BJ (cell line): ENCODE data around the gene XPO1. TPM values are rescaled to one million over a fixed set of nuclear protein-coding genes. Genes with fewer than 3 reads are reported as not detected.

Experiments used
- CTCF ChIA-PET: fragments of 350-600 bp; formaldehyde crosslinking; extraction: SDS; loops from one replicate; lab custom pipeline; 2021; ENCODE audit warnings: antibody characterized with exemption, inconsistent platforms; lab: Yijun Ruan, JAX
- POLR2A ChIA-PET: fragments of 300-600 bp; sonication (Branson Sonifier 250); formaldehyde crosslinking; extraction: SDS; loops from one replicate; lab custom pipeline; 2021; ENCODE audit warnings: antibody characterized with exemption; lab: Charles Lee
- DNase-seq: peaks from one replicate; pipeline ENCODE4 v3.0.0-alpha.2; 2011; ENCODE audit warnings: low read depth
- H3K27me3 ChIP-seq: 2 replicates; pipeline ENCODE4 v1.6.0; 2011; ENCODE audit warnings: low read length; ENCODE audit not compliant: control insufficient read depth, insufficient read depth
- H3K36me3 ChIP-seq: 2 replicates; pipeline ENCODE4 v1.5.1; 2011; ENCODE audit warnings: low read length; ENCODE audit not compliant: control insufficient read depth, insufficient read depth
- H3K4me3 ChIP-seq: 2 replicates; pipeline ENCODE4 v1.5.1; 2011; ENCODE audit warnings: low read depth, mild to moderate bottlenecking, control low read depth, low read length
- polyA plus RNA-seq: library from polyadenylated mRNA; depleted of rRNA; stranded (reverse); fragments of >200 nt; gene quantifications from 2 replicates; pipeline ENCODE4 v1.2.3, GENCODE V29; 2011
- TF ChIP-seq, protein P1 (sequence below): IDR thresholded peaks from 2 replicates; pipeline ENCODE4 v1.5.1; 2011; ENCODE audit warnings: low read depth, mild to moderate bottlenecking, control low read depth, inconsistent platforms, low read length, moderate library complexity; ENCODE audit not compliant: insufficient read depth

The XPO1 gene
- polyA plus RNA-seq, 1 experiment: 39.1 TPM

DNA sequence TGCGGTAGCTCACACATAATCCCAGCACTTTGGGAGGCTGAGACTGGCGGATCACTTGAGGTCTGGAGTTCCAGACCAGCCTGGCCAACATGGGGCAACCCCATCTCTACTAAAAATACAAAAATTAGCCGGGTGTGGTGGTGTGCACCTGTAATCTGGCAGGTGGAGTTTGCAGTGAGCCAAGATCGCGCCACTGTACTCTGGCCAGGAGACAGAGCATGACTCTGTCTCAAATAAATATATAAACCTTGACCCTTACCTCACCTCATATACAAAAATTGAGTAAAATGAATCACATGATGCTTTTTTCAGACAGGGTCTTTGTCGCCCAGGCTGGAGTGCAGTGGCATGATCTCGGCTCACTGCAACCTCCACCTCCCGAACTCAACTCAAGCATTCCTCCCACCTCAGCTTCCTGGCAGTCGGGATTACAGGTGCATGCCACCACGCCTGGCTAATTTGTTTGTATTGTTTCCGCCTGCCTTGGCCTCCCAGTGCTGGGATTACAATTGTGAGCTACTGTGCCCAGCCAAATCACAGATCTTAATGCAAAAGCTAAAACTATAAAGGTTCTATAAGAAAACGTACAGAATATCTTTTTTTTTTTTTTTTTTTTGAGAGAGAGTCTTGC lies 25.3 kb downstream of the XPO1 start:
- peaks cover 7% of the 10 kb centered on the region for H3K36me3 ChIP-seq
- ChIA-PET POLR2A (interaction anchor here (0.5 kb wide), 1 partner anchor 24 kb away, joined by 3 read pairs; no protein-coding TSS in a partner anchor), CTCF (interaction anchor here (1.4 kb wide), 1 partner anchor 26 kb away, joined by 4 read pairs; the partner anchor contains the start of gene XPO1)
- no peak for DNase-seq
- H3K27me3 ChIP-seq: no peaks in the 10 kb centered on the region
- H3K4me3 ChIP-seq: no peak overlapping the region
- TF ChIP-seq, protein P1, sequence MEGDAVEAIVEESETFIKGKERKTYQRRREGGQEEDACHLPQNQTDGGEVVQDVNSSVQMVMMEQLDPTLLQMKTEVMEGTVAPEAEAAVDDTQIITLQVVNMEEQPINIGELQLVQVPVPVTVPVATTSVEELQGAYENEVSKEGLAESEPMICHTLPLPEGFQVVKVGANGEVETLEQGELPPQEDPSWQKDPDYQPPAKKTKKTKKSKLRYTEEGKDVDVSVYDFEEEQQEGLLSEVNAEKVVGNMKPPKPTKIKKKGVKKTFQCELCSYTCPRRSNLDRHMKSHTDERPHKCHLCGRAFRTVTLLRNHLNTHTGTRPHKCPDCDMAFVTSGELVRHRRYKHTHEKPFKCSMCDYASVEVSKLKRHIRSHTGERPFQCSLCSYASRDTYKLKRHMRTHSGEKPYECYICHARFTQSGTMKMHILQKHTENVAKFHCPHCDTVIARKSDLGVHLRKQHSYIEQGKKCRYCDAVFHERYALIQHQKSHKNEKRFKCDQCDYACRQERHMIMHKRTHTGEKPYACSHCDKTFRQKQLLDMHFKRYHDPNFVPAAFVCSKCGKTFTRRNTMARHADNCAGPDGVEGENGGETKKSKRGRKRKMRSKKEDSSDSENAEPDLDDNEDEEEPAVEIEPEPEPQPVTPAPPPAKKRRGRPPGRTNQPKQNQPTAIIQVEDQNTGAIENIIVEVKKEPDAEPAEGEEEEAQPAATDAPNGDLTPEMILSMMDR: no peak

DNA sequence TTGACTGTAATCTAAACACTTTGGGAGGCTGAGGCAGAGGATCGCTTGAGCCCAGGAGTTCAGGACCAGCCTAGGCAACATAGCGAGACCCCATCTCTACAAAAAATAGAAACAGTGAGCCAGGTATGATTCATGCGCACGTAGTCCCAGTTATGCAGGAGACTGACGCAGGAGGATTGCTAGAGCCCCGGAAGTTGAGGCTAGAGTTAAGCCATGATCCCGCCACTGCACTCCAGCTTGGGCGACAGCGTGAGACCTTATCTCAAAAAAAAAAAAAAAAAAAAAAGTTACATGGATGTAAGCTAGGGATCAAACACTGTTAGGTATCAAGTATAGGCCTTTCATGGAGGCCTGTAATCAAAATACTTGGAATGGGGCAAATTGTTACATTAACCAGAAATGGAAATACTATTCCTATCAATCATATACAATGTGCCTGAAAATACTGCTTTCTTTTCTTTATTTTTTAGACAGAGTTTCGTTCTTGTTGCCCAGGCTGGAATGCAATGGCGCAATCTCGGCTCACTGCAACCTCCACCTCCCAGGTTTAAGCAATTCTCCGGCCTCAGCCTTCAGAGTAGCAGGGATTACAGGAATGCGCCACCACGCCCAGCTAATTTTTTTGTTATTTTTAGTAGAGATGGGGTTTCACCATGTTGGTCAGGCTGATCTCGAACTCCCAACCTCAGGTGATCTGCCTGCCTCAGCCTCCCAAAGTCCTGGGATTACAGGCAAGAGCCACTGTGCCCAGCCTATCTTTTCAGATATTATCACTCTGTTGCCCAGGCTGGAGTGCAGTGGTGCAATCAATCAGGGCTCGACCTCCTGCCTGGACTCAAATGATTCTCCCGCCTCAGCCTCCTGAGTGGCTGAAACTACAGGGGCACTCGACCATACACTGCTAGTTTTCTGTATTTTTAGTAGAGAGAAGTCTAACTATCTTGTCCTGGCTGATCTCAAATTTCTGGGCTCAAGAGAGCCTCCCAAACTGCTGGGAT lies 27.2 kb downstream of the XPO1 start:
- TF ChIP-seq, protein P1: no peak
- Histone ChIP-seq H3K36me3 (peaks cover 2% of the 10 kb centered on the region), H3K4me3 (no peak overlapping the region), H3K27me3 (no peaks in the 10 kb centered on the region)
- ChIA-PET CTCF (interaction anchor here (1.3 kb wide), 1 partner anchor 11 kb away, joined by 4 read pairs; no protein-coding TSS in a partner anchor), POLR2A (no interaction called here)
- DNase-seq: no peak

DNA sequence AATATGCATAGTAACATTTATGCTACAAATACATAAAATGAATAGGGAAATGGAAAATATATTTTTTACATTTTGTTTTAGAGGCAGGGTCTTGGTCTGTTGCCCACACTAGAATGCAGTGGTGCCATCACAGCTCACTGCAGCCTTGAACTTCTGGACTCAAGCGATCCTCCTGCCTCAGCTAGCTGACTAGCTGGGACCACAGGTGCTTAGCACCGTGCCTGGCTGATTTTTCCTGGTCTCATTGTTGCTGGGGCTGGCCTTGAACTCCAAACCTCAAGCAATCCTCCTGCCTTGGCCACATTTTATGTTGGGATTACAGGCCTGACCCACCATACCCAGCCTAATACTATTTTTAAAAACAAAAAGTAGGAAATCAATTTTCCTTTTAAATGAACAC lies 33.2 kb downstream of the XPO1 start:
- no peaks in the 10 kb centered on the region for H3K27me3 ChIP-seq
- peaks cover 5% of the 10 kb centered on the region for H3K36me3 ChIP-seq
- ChIA-PET CTCF (no interaction called here), POLR2A (no interaction called here)
- TF ChIP-seq, protein P1: no peak
- no peak for DNase-seq
- no peak overlapping the region for H3K4me3 ChIP-seq

DNA sequence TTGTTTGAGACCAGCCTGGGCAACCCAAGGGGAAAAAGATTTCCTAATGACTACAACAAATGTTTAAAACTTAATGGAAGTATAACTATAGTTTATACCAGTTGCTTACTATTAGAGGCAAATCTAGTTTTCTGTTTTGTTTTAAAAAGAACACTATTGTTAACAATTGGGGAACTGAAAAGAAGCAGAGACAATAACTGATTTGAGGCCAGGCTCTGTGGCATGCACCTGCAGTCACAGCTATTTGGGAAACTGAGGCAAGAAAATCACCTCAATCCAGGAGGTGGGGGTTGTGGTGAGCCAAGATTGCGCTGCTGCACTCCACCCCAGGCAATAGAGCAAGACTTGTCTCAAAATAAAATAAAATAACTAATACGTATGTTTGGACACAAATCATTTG lies 39.1 kb downstream of the XPO1 start:
- Histone ChIP-seq H3K27me3 (no peaks in the 10 kb centered on the region), H3K4me3 (no peak overlapping the region), H3K36me3 (peaks cover 4% of the 10 kb centered on the region)
- ChIA-PET POLR2A (no interaction called here), CTCF (no interaction called here)
- TF ChIP-seq, protein P1: no peak
- no peak for DNase-seq

DNA sequence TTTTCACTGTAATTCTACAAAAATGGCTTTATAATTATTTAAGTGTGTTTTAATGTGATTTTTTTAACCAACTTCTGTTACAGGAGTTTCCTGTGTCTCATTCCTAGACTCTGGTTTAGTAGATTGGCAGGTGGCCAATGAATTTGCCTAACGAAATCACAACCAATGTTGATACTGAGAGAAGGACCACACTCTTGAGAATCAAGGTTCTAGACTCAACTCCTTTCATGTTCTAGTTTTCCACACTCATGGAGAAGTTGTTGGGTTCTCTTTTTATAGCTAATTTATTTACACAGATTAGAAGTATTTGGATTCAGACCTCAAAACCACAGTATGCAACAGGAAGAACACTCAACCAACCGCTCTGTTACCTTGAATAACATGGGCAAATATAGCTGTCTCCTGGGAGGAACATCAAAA lies 44.6 kb downstream of the XPO1 start:
- no peaks in the 10 kb centered on the region for H3K27me3 ChIP-seq
- POLR2A ChIA-PET: no interaction called here
- DNase-seq: no peak
- no peak overlapping the region for H3K4me3 ChIP-seq
- CTCF ChIA-PET: no interaction called here
- H3K36me3 ChIP-seq: peaks cover 13% of the 10 kb centered on the region
- TF ChIP-seq, protein P1: no peak
